COLO668 (cell line): ENCODE data around the gene STRBP.

Experiments used
- DNase-seq: peaks from one replicate; lab custom pipeline; 2025; ENCODE audit not compliant: unreplicated experiment; lab: John Stamatoyannopoulos, UW

The STRBP gene

GRCh38 chr9:123138163-123138562 is 130.2 kb downstream of the STRBP start:
- DNase-seq, result no peak

GRCh38 chr9:123135430-123135829 is 133.0 kb downstream of the STRBP start:
- DNase-seq, result no peak

DNA sequence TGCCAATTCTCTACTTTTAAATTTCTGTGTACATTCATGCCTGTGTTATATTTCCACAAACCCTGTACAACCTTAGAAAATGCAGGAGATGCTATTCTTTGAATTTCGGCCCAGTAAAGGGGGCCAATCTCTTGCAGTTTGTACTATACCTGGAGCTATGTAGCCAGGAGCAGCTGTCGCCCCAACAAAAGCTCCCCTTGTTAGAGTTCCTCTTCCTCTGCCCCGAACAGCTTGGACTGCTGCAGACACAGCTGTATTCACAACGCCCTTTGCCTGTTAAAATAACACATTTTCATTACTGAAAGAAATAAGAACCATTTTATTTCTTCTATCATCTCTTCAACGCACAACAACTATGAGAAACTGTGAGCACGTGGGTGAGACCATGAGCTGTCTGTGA is 135.7 kb downstream of the STRBP start:
- no peak for DNase-seq

GRCh38 chr9:123131993-123132392 is 136.4 kb downstream of the STRBP start:
- no peak for DNase-seq

- no peak for DNase-seq
Observed at GRCh38 chr9:123131258-123131657, 137.1 kb downstream of the STRBP start.

DNA sequence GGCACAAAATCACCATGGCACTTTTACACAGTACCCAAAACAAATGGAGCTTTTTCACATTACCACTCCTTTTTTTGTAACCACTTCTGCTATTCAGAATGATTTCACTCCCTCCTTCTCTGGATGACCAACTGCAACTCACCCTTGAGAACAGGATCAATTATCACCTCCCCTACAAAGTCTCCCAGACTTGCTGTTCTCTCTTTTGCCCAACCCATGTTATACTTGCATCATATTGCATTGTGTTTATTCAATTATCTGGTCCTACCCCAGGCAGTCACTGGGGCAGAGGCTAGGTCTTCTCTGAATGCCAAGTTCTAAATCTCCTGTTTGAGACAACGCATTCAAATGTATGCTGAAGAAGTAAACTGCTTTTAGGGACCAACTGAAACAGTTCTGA is 139.0 kb downstream of the STRBP start:
- DNase-seq, result no peak

DNA sequence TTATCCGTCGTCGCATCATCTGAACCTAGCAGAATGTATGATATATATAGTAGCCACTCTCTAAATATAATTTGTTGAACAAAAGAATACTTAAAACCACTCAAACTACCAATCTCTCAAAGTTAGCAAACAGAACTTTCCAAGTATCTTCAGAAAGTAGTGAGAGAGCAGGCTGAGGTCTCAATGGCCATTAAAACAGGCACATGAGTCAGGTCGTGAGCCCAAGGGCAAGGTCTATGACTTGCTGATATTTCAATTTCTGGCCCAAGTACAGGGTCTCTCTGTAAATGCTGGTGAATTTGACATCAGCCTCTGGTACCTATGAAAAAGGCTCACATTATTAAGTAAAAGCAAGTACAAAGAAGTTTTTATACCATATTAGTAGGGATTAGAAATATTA is 139.8 kb downstream of the STRBP start:
- no peak for DNase-seq

- no peak for DNase-seq
Observed at GRCh38 chr9:123127512-123128075, 140.8 kb downstream of the STRBP start.

DNA sequence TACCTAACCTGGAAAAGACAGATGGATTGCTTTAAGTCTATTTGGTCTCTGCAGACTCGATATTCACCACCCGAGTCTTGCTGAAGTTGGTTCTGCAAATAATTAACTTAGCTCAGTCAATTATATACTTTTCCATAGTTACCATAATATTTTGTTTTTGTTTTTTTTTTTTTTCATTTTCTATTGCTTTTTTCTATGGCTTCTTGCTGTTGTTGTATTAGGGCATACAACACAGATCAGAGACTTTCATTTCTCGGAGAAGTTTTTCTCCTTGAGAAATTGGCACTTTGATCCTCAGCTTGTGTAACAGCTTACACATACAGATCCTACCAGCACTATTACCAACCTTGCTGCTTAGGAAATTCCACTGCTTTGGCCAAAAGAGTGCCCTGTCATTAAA is 146.9 kb downstream of the STRBP start:
- no peak for DNase-seq

GRCh38 chr9:123120953-123121352 is 147.4 kb downstream of the STRBP start:
- DNase-seq, result no peak

DNA sequence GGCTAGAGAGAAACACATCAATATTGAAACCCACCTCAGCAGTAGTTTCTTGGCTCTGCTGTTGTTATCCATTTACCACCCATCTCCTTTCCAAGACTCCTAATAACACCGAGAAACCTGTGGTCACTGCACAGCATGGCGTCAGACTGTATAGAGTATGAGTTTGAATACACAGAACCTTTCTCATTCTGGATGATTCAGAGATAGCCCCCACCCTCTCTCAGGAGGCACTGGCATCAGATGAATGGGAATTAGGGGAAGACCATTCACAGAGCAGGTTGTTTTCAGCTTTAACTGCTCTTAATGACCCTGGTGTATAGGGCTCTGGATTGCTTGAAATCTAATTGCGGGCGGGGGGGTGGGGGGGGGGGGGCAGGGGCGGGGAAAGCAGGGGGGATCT is 148.3 kb downstream of the STRBP start:
- DNase-seq, result no peak

GRCh38 chr9:123119566-123119965 is 148.8 kb downstream of the STRBP start:
- DNase-seq, result no peak

DNA sequence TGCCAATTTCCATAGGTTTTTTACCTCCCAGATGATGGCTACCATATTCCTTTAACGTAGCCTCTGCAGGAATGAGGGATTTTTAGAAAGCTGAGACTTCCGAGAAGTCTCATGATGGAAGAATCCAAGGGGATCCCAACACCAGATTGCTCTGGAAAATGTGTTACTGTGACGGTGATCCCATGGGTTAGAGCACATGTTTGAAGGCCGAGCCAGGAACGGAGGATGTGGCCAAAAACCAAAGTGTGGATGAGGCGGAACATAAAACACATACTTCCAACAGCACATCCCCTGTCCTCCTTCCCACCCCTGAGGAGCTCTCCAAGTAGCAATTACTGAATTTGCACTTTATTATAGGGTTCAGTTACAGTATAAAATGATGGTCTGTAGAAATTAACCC is 152.3 kb downstream of the STRBP start:
- no peak for DNase-seq

- DNase-seq, result no peak
Observed at GRCh38 chr9:123115146-123115913, 153.1 kb downstream of the STRBP start.

GRCh38 chr9:123113185-123113584 is 155.2 kb downstream of the STRBP start:
- no peak for DNase-seq

DNA sequence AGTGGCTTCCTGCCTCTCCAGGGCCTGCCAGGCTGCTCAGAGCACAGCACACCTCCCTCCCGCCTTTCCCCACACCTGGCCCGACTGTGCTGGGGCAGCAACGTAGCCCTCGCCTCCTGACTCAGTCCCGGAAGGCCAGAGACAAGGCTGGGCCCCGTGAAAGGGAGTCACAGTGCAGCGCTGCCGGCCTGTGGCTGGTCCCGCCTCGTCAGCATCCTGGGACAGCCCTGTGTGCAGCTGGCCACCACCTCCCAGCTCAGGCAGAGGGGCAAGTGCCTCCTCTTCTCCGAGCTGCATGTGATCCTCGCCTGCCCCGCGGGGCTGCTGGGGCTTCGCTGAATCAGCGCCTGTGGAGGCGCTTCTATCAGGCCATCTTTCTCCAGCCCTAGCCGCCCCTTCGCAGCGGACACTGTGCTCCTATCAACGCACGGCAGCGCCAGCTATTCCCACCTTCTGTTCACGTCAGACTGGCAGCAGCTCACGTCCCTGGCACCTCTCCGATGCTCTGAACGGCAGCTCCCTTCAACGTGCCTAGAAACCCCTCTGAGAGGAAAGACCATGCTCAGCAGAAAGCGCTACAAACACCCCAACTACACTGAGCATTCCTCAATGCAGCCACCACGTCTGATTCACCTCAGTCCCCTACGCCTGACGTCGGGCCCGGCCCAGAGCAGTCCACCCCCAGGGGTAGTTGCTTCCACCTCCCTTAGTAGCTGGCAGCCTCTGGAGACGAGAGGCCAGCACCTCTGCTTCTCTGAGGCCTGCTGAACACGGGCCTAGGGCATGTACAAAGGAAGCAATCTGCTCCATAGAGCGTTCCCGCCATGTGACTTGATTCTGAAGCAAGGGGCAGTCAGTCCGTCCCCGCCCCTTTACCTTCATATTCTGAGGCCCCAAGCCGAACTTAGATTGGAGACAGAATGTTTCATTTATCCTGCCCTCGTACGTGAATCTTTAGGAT is 156.1 kb downstream of the STRBP start:
- DNase-seq, result no peak

DNA sequence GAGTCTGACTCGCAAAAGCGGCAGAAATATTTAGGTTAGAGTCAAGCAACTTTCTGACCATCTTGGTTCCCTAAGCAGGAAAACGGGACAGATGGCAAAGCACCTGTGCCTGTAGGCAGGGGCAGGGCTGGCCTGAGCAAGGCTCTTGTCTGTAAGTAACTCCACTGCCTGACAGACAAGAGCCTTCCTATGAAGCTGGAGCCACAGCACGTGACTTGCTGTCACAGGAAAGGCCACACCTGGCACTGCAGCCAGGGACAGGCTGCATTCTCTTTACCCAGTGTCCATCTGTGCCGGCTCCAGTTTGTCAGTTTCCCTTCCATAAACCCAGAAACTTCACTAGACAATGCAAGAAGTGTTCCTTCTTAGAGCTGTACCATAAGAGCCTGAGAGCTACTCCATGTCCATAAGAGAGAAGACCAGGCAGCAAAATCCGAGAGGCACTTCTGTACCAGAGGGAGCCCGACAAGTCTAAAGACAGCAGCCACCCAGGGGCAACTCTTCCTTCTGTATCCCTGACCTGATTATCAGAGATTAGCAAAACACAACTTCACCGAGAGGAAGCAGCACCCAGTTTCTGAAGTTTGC is 156.9 kb downstream of the STRBP start:
- peak; percentile 16 for DNase-seq

- DNase-seq, result no peak
Observed at GRCh38 chr9:123109540-123110279, 158.7 kb downstream of the STRBP start.

DNA sequence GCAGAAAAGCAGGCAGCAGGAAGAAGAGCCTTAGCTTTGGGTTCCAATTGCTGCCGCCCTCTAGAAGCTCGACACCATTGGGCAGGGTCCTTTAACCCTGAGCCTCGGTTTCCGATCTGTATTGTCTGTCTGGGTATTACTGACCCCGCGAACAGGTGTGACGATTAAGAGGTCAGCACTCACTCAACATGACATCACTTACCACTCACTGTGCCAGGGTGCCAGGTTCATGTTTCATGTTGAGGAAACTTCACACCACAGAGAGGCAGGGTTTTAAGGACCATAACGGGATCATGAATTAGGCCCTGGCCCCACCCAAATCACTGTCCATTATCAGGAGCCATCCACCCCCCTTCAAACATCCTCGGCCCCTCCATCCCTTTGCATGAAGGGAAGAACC is 159.4 kb downstream of the STRBP start:
- DNase-seq, result no peak

DNA sequence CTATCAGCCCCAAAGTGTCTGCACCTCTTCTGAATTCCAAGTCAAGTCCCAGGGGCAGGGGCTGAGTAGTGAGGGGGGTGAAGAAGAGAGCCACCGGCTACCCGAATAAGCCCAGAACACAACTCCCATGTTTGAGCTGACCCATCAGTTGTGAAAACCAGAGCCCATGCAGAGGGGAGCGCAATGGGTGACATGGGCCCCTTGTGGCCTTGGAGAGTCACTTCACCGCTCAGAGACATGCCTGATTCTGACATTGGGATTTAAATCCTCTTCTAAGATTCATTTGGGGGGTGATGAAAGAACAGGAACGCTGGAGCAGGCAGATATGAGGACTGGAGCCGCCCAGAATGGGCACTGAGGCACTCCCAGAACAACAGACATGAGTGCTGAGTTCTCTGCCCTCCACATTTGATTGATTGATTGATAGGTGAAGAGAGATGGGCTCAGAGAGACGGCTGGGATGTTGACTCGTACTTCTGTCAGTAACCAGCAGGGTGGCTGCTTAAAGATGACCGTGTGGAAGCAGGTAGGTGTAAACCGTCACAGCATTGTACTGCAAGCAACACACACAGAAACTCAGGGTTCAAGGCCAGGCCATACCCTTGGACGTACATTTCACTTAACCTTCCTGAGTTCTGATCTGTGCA is 160.6 kb downstream of the STRBP start:
- DNase-seq, result no peak
